Measurements from ENCODE around the gene LRBA.

LRBA gene

GRCh38 chr4:150343796-150344195 lies 671.3 kb downstream of the LRBA start:
- DNase-seq (ENCODE audit: low read depth in 1 of 2, low spot score in 1 of 2), result no peak

DNA sequence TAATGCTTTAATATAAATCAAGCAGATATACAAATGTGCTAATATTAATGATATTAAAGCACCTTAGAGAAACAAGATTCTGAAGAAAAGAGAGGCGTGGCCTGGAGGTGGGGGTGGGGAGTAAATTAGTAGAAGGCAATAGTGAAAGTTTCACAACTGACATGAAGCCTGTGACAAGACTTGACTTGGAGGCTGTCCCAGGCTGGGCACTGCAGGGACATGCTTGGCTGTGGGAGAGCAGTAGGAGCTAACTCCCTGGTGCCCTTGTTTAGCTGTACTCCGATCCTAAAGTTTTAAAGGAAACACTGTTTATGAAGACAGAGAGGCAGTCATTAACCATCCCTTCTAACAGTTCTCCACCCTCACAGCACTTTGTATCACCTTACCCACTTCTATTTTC lies 672.1 kb downstream of the LRBA start:
- no peak for DNase-seq (ENCODE audit: low read depth in 1 of 2, low spot score in 1 of 2)

DNA sequence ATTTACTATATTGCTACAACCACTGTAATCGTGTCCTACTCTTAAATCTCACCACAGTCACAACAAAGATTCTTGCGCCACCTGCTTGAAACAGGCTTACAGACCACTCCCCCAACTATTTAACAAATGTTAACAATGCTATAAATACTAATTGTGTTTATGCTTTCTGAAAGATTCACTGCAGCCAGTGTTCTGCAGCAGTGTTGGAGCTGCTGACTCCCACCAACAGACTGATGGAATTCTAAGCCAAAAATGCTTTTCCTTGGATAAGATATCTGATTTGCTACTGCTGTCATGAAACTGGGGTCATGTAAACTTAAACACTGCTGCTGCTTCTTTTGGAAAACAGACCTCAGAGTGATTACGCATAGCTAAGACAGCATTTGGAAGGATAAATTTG lies 677.4 kb downstream of the LRBA start:
- no peak for DNase-seq (ENCODE audit: low read depth in 1 of 2, low spot score in 1 of 2)

- DNase-seq (ENCODE audit: low read depth in 1 of 2, low spot score in 1 of 2), result no peak
Observed at GRCh38 chr4:150336676-150337412, 678.2 kb downstream of the LRBA start.

GRCh38 chr4:150332961-150333360 lies 682.1 kb downstream of the LRBA start:
- no peak for DNase-seq (ENCODE audit: low read depth in 1 of 2, low spot score in 1 of 2)

- DNase-seq (ENCODE audit: low read depth in 1 of 2, low spot score in 1 of 2), result no peak
Observed at GRCh38 chr4:150332086-150332485, 683.0 kb downstream of the LRBA start.

- no peak for DNase-seq (ENCODE audit: low read depth in 1 of 2, low spot score in 1 of 2)
Observed at GRCh38 chr4:150329373-150329772, 685.7 kb downstream of the LRBA start.

GRCh38 chr4:150328496-150328895 lies 686.6 kb downstream of the LRBA start:
- no peak for DNase-seq (ENCODE audit: low read depth in 1 of 2, low spot score in 1 of 2)

DNA sequence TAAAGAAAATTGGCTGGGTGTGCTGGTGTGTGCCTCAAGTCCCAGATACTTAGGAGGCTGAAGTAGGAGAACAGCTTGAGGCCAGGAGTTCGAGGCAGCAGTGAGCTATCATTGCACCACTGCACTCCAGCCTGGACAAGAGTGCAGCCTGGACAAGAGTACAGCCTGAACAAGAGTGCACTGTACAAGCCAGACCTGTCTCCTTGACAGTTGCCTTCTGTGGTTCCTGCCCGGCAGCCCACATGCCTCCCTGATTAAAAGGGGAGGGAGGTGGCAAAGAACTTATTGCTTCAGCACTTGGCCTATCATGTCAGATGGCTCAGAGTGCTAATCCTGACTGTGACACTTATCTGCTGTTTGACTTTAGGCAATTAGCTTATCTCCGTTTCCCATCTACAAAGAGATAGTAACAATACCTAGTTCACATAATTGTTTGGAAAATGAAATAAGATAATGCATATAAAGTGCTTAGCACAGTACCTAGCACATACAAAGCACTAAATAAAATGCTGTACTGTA lies 687.8 kb downstream of the LRBA start:
- no peak for DNase-seq (ENCODE audit: low read depth in 1 of 2, low spot score in 1 of 2)

GRCh38 chr4:150325872-150326271 lies 689.2 kb downstream of the LRBA start:
- no peak for DNase-seq (ENCODE audit: low read depth in 1 of 2, low spot score in 1 of 2)

- DNase-seq (ENCODE audit: low read depth in 1 of 2, low spot score in 1 of 2), result no peak
Observed at GRCh38 chr4:150323406-150324325, 691.4 kb downstream of the LRBA start.

DNA sequence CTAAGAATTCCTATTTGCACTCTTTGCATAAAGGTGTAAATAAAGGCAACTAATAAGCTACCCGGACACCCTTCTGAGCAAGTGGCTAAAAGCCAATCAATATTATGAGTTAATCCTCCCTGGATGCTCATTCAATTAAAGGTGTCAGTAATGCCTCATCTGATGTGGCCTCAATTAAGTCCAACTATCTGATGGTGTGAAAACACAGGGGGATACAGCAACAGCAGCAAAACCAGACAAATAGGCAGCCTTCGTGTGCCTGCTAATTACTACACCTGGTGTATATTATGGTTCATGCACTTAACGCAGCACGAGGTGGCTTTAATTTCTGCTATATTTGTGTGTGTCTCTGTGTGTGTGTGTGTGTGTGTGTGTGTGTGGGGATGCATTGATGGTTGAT lies 692.4 kb downstream of the LRBA start:
- DNase-seq (ENCODE audit: low read depth in 1 of 2, low spot score in 1 of 2), result no peak

GRCh38 chr4:150321113-150321512 lies 694.0 kb downstream of the LRBA start:
- DNase-seq (ENCODE audit: low read depth in 1 of 2, low spot score in 1 of 2), result no peak

DNA sequence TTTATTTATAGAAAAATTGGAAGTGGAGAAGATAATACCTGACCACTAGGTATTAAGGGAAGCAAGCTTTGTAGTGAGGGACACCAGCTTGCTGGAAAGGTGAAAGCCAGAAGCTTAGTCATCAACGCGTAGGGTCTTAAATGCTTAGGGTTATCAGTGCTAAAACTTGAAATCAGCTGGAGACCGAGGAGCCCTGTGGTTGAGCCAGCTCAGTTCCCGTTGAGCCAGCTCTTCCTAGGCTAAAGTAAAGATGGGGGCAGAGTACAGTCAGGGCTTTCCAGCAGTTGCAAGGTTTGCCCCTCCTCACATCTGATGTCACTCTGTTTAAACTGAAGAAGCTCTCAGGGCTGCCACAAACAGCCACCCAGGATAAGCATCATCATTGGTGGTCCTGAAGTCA lies 696.1 kb downstream of the LRBA start:
- no peak for DNase-seq (ENCODE audit: low read depth in 1 of 2, low spot score in 1 of 2)

DNA sequence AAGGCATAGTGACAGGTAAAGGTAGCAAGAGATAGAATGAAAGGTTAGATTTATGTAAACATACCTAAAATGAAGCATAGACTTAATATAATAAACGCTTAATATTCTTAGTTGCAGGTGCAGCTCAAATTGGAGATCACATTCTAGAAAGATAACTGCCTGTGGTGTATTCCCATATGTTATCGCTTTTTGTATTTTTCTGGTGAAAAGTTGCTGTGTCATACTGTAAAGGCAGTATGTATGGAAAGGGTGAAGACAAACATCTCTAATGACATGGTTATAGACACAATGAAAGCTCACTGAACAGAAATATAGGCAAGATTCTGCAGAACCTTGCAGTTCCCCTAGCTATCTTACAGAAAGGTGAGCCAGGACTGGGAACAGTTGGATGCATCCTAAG lies 696.6 kb downstream of the LRBA start:
- no peak for DNase-seq (ENCODE audit: low read depth in 1 of 2, low spot score in 1 of 2)

DNA sequence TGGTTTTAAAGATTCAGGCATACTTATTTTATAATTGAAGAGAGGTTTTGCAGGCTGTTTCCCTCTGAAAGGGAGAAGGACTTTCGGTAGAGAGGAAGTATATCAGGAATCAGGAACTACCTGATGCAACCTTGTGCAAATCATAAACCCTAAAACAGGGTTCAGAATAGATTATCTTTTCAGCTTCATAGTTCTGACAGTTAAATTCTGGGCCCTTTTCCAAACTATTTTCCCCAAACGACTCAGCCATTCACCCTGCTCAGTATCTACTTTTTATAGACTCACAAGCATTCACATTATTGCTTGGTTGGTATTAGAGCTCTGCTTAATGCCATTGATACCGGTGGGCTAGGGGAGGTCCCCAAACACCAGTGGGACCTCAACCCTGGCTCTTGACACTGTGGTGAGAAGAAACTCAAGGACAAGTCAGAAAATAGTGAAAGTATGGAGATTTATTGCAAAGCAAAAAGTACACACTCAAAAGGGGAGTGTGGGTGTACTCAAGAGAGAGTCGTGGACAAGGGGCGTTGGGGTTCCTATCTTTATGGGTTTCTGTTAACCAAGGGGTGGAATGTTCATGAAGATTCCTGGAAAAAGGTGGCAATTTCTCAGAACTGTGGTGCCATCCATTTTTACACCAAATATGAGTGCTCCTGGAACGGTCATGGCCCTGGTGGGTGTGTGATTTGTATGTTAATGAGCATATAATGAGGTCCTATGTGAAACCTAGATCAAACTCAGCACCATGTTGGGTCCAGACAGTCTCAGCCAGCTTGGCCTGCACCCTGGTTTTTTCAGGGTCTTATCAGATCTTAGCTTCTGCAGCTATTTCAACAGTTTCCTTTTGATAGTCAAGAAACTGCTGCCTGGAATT lies 698.5 kb downstream of the LRBA start:
- no peak for DNase-seq (ENCODE audit: low read depth in 1 of 2, low spot score in 1 of 2)

GRCh38 chr4:150315691-150316090 lies 699.4 kb downstream of the LRBA start:
- no peak for DNase-seq (ENCODE audit: low read depth in 1 of 2, low spot score in 1 of 2)

GRCh38 chr4:150315175-150315574 lies 699.9 kb downstream of the LRBA start:
- DNase-seq (ENCODE audit: low read depth in 1 of 2, low spot score in 1 of 2), result no peak

DNA sequence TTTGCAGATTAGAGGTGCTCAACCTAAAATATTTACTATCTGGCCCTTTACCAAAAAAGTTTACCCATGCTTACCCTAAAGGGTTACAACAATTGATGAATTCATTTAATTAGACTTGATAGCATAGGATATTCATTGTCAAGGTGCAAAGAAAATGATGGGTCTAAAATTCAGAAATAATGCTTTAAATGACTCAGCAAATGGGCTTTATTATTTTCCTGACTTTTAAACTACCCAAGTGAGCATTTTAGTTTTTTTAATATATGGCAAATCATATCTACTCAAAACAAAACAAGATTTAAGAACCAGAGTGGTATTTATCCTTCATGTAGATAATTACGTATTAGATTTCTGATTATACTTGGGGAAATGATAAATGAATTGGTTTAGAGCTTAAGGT lies 701.1 kb downstream of the LRBA start:
- no peak for DNase-seq (ENCODE audit: low read depth in 1 of 2, low spot score in 1 of 2)

DNA sequence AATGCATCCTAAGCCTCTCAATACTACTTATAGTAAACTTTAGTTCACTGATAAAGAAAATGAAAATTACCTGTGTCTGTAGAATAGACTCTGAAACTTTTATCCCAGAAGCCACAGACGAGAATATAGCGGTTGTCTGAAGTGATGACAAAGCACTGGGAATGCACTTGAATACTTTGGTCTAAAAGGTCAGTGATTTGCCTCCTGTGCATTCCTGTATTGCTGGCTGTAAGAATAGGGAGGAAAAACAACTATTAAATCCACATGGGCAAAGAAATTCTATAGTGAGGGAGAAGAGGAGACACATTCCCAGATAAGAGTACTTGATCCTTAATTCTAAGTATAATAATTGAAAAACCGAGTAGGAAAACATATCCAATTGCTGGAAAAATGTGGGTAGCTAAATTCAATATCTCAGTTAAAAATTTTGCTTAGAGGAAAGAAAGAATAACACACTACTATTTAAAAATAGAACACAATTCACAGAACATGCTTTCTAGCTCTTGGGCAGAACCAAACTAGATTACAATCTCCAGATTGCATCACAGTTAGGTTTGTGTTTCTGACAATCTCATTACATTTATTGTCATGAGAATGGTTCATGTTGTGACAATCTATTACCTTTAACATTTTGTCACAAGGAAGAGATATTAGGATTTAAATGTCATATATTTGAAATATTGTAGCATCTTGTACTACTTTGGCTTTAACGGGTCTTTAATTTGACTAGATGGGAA lies 704.8 kb downstream of the LRBA start:
- no peak for DNase-seq (ENCODE audit: low read depth in 1 of 2, low spot score in 1 of 2)
